ENCODE data around the gene DMRTC2. TPM values are rescaled to one million over a fixed set of nuclear protein-coding genes. Genes with fewer than 3 reads are reported as not detected.

DMRTC2 gene
- total and polyA plus RNA-seq, 2 of the 13 experiments (the other 11 are each of a cell fraction or from before 2014, with no cell fraction given) = not detected

GRCh38 chr19:41871573-41872383 is 26.9 kb downstream of the DMRTC2 start (continued):
- TF ChIP-seq HMGXB3 (CRISPR knock-in tag; IDR thresholded peaks at IDR 0.05; ENCODE audit: borderline replicate concordance) = no peak
- TF ChIP-seq RAD21 (CRISPR knock-in tag; IDR thresholded peaks at IDR 0.05) = peak; percentile 57
- no peak for TF ChIP-seq ZNF382 (CRISPR knock-in tag; IDR thresholded peaks at IDR 0.05; ENCODE audit: borderline replicate concordance)
- TF ChIP-seq TP53 (CRISPR knock-in tag; conservative IDR thresholded peaks at IDR 0.05) = no peak
- TF ChIP-seq TFAP4 (IDR thresholded peaks at IDR 0.05; ENCODE audit: borderline replicate concordance, low read depth) = no peak
- peak; percentile 96 for TF ChIP-seq RBM22 (optimal IDR thresholded peaks at IDR 0.05; ENCODE audit: low read length)
- TF ChIP-seq FIP1L1 (IDR thresholded peaks at IDR 0.05; ENCODE audit: borderline replicate concordance, insufficient read depth, low read depth, low read length) = no peak
- no peak for TF ChIP-seq ELF3 (CRISPR knock-in tag; IDR thresholded peaks at IDR 0.05)
- TF ChIP-seq NONO (IDR thresholded peaks at IDR 0.05) = no peak
- peak; percentile 66 for TF ChIP-seq NONO (CRISPR knock-in tag; conservative IDR thresholded peaks at IDR 0.05)
- no peak for TF ChIP-seq USF2 (IDR thresholded peaks at IDR 0.05; ENCODE audit: low read depth, low read length)
- no peak for TF ChIP-seq USF2 (CRISPR knock-in tag; IDR thresholded peaks at IDR 0.05; ENCODE audit: borderline replicate concordance)
- TF ChIP-seq ZNF564 (CRISPR knock-in tag; IDR thresholded peaks at IDR 0.05) = no peak
- TF ChIP-seq ZSCAN22 (CRISPR knock-in tag; IDR thresholded peaks at IDR 0.05) = no peak
- no peak for TF ChIP-seq MYPOP (CRISPR knock-in tag; IDR thresholded peaks at IDR 0.05)
- no peak for TF ChIP-seq ZNF737 (CRISPR knock-in tag; IDR thresholded peaks at IDR 0.05; ENCODE audit: borderline replicate concordance)
